Testis (tissue), 3 donors: ENCODE measurements around the gene CCDC80. TPM values are rescaled to one million over a fixed set of nuclear protein-coding genes. Genes with fewer than 3 reads are reported as not detected.

Source experiments
- DNase-seq: peaks from one replicate; pipeline ENCODE4 v3.0.0-alpha.2; 2019
- H3K27ac ChIP-seq, 2 donors: fragments of 200-600 bp; sonication (generic); one replicate each; pipeline ENCODE4 v1.5.1; 2019
- H3K27me3 ChIP-seq: fragments of 200-600 bp; sonication (generic); one replicate; pipeline ENCODE4 v1.5.1; 2019
- H3K36me3 ChIP-seq: fragments of 200-600 bp; sonication (generic); one replicate; pipeline ENCODE4 v1.5.1; 2017; ENCODE audit warnings: low read depth; ENCODE audit errors: missing control alignments
- H3K4me1 ChIP-seq: fragments of 200-600 bp; sonication (generic); one replicate; pipeline ENCODE4 v1.5.1; 2019
- H3K4me3 ChIP-seq, 2 donors: fragments of 200-600 bp; sonication (generic); one replicate each; pipeline ENCODE4 v1.5.1; 2017 to 2019
- H3K9me3 ChIP-seq: fragments of 200-600 bp; sonication (generic); one replicate; pipeline ENCODE4 v1.5.1; 2017
- CTCF ChIP-seq, 3 experiments: fragments of 450-650 bp in 2 of 3; fragments of 200-600 bp in 1 of 3; sonication (generic) in 1 of 3; IDR thresholded peaks; one replicate each; pipeline ENCODE4 v1.5.1; 2016 to 2019; ENCODE audit warnings: antibody characterized with exemption in 3 of 3, mild to moderate bottlenecking in 2 of 3, moderate library complexity in 1 of 3
- POLR2A ChIP-seq: fragments of 450-650 bp; IDR thresholded peaks from one replicate; pipeline ENCODE4 v1.6.1; 2017; ENCODE audit warnings: antibody characterized with exemption, mild to moderate bottlenecking, moderate library complexity
- WGBS, 2 donors: methylation state at CpG; one replicate each; pipeline ENCODE4 v1.1.5; 2018; 5-methylcytosine and 5-hydroxymethylcytosine counted together
- intact Hi-C: fragments of 100-400 bp; cut with DNase I; formaldehyde crosslinking; loops from one replicate; pipeline ENCODE4 v1.15.1; 2023; ENCODE audit warnings: low total_unique reads
- polyA plus RNA-seq: library from polyadenylated mRNA; stranded (reverse); fragments of 350-450 nt; fragmentation: Illumina TruSeq; extraction: RNeasy Lipid Tissue Mini Kit (QIAGEN cat#74804); gene quantifications from one replicate; pipeline ENCODE4 v1.2.3, GENCODE V29; 2014; ENCODE audit warnings: low read depth, low replicate concordance; ENCODE audit not compliant: insufficient read depth
- total RNA-seq, 2 donors: library from RNA; depleted of rRNA; stranded (reverse); fragments of >200 nt; gene quantifications; one replicate each; pipeline ENCODE4 v1.2.3, GENCODE V29; 2016

The CCDC80 gene
- total and polyA plus RNA-seq, 3 donors from 2014 or later, result 13.8 to 159 (median 18.8) TPM

- TF ChIP-seq POLR2A (no peak), CTCF (IDR thresholded peaks at IDR 0.05) (no peak)
- Histone ChIP-seq H3K27ac (peak overlapping the region; percentile 57), H3K4me3 (peak overlapping the region in 1 of 2 donors; percentile 13), H3K36me3 (no peaks in the 10 kb centered on the region), H3K27me3 (no peaks in the 10 kb centered on the region), H3K4me1 (peaks cover 4% of the 10 kb centered on the region), H3K9me3 (no peaks in the 10 kb centered on the region)
- WGBS, 2 donors, result 3 to 5% methylated on average over 10 of the region's 10 CpGs
- no peak for DNase-seq
- intact Hi-C loops, result no loop called here
These were observed 540 bp downstream of the CCDC80 start for GRCh38 chr3:112640276-112640929.

GRCh38 chr3:112639455-112640225, 1.3 kb downstream of the CCDC80 start:
- intact Hi-C loops, result no loop called here
- Histone ChIP-seq H3K36me3 (no peaks in the 10 kb centered on the region), H3K27me3 (no peaks in the 10 kb centered on the region), H3K9me3 (no peaks in the 10 kb centered on the region), H3K27ac (no peak overlapping the region), H3K4me3 (no peak overlapping the region), H3K4me1 (peaks cover 4% of the 10 kb centered on the region)
- 45 to 79% methylated on average over 19 to 21 of the region's 21 CpGs for WGBS, 2 donors
- TF ChIP-seq CTCF (IDR thresholded peaks at IDR 0.05) (no peak), POLR2A (no peak)
- no peak for DNase-seq

GRCh38 chr3:112638327-112639020, 2.5 kb downstream of the CCDC80 start:
- 80 to 91% methylated on average over 10 to 17 of the region's 17 CpGs for WGBS, 2 donors
- no peaks in the 10 kb centered on the region for H3K36me3 ChIP-seq
- H3K27me3 ChIP-seq, result no peaks in the 10 kb centered on the region
- DNase-seq, result no peak
- no peak overlapping the region for H3K4me3 ChIP-seq
- intact Hi-C loops, result no loop called here
- no peaks in the 10 kb centered on the region for H3K9me3 ChIP-seq
- H3K4me1 ChIP-seq, result peaks cover 4% of the 10 kb centered on the region
- no peak for TF ChIP-seq POLR2A
- no peak for TF ChIP-seq CTCF (IDR thresholded peaks at IDR 0.05)
- no peak overlapping the region for H3K27ac ChIP-seq

- Histone ChIP-seq H3K4me1 (peaks cover 4% of the 10 kb centered on the region), H3K9me3 (no peaks in the 10 kb centered on the region), H3K27ac (no peak overlapping the region), H3K36me3 (no peaks in the 10 kb centered on the region), H3K4me3 (no peak overlapping the region), H3K27me3 (no peaks in the 10 kb centered on the region)
- intact Hi-C loops, result no loop called here
- no peak for TF ChIP-seq POLR2A
- TF ChIP-seq CTCF (IDR thresholded peaks at IDR 0.05), result no peak
- 84 to 86% methylated on average over 4 of the region's 4 CpGs for WGBS, 2 donors
- DNase-seq, result no peak
These were observed 3.2 kb downstream of the CCDC80 start for GRCh38 chr3:112637700-112638099.
